Putamen (tissue), 1 donor: Measurements from ENCODE around the gene CLTB.
A peak's percentile ranks its signal among the peaks of the same experiment; 100 is the strongest.

Experiments
- DNase-seq: peaks from one replicate; pipeline ENCODE4 v3.0.0-alpha.2; 2016; ENCODE audit warnings: low spot score

The CLTB gene

GRCh38 chr5:176401281-176402205 is 14.8 kb downstream of the CLTB start:
- no peak for DNase-seq

- DNase-seq = no peak
These were observed 15.8 kb downstream of the CLTB start for GRCh38 chr5:176400382-176401156.

- no peak for DNase-seq
These were observed 18.5 kb downstream of the CLTB start for GRCh38 chr5:176397736-176398420.

DNA sequence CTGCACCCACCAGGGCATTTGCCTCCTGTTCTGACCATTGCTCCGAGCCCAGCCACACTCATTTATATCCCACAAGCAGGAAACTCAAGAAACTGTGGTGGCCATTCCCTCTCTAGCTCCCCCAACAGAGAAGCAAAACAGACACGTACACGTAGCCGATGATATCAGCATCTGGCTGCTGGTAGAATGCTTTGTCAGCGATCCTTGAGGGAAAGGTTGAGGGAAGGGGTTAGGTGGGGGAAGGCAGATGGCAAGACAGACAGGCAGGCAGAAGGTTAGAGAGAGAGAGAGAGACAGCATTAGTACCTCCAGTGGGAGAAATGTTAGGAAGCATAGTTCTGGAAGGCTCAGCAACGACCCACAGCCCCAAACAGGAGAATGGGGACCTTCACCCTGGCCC is 20.0 kb downstream of the CLTB start:
- no peak for DNase-seq

- DNase-seq = no peak
These were observed 21.3 kb downstream of the CLTB start for GRCh38 chr5:176394881-176395675.

DNA sequence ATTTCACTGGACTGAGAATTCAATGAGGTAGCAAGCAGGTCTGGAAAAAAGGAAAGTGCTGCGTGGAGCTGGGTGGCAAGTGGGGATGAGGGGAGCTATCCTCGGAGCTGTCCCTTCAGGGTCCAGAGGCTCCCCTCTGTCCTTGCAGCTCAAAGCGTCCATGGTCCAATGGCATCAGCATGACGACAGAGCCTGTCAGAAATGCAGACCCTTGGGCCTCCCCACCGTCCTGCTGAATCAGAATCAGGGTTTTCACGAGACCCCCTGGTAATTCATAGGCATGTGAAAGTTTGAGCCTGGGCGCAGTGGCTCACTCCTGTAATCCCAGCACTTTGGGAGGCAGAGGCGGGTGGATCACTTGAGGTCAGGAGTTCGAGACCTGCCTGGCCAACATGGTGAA is 22.2 kb downstream of the CLTB start:
- no peak for DNase-seq

- no peak for DNase-seq
These were observed 23.8 kb downstream of the CLTB start for GRCh38 chr5:176392526-176392925.

DNA sequence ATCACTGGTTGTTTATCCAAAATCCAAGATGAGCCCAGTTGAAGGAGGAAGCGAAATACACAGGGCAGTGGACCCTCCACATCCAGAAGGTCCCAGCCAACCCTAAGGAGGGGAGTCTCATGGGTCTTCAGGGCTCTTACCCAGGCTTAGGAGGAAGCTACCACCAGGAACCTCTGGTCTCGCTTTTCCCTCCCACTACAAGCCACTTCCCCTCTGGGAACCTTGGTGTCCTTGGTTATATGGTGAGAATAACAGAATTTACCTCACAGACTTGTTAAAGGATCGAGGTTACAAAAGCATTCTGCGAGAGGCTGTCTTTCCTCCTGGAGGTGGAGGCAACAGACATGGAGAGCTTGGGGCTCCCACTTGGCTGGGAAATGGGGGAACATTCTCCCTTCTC is 24.3 kb downstream of the CLTB start:
- DNase-seq = no peak

DNA sequence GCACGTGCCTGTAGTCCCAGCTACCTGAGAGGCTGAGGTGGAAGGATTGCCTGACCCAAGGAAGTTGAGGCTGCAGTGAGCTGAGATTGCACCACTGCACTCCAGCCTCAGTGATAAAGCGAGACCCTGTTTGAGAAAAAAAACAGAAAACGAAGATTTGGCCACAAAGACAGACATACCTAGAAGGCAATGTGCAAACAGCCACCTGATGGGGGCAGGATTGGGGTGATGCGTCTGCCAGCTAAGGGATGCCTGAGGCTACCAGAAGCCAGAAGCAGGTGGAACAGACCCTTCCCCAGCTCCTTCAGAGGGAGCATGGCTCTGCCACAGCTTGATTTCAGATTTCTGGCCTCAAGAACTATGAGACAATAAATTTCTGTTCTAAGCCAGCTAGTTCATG is 24.9 kb downstream of the CLTB start:
- no peak for DNase-seq

DNA sequence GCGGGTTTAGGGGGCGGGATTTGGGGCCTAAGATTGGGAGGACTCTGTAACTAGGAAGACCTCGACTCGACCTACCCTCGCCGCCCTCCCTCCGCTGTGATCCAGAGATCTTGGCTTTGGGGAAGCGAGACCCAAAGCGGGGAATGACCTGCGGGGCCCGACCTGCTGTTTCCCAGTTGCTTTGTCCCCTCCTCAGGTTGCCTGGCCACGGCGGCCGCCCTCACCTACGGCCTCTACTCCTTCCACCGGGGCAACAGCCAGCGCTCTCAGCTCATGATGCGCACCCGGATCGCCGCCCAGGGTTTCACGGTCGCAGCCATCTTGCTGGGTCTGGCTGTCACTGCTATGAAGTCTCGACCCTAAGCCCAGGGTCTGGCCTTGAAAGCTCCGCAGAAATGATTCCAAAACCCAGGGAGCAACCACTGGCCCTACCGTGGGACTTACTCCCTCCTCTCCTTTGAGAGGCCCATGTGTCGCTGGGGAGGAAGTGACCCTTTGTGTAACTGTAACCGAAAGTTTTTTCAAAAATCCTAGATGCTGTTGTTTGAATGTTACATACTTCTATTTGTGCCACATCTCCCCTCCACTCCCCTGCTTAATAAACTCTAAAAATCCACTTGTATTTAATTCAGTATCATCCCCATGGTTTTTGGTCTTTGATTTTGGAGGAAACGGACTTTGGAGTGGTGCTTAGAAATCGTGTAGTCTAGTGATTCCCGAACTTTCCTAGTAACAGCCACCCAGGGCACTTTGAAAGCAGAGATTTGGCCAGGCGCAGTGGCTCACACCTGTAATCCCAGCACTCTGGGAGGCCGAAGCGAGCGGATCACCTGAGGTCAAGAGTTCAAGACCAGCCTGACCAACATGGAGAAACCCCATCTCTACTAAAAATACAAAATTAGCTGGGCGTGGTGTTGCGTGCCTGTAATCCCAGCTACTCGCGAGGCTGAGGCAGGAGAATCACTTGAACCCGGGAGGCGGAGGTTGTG is 26.9 kb downstream of the CLTB start:
- no peak for DNase-seq

DNA sequence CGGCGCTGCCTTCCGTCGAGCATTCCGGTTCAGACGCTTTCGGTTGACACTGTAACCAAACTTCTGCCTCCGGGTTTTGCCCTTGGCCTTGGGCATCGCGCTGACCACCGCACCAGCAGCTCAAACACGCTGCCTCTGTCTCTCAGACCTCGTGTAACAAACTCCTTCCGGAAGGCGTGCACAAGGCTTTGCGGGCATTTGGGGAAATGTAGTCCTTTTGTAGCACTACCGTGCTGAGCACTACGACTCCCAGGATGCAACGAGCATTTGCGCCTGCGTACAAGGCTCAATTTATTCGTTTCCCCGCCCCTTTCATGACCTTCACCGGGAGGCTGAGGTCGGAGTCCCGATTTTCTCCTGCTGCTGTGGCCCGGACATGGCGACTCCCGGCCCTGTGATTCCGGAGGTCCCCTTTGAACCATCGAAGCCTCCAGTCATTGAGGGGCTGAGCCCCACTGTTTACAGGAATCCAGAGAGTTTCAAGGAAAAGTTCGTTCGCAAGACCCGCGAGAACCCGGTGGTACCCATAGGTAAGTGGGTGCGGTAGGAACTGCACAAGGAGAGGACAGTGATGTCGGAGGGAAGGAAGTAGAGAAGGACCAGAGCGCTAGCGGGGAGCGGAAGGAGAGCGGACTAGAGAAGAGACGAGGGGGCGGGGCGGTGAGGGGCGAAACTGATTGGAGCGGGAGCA is 27.8 kb downstream of the CLTB start, which contains the start of the genes HIGD2A and NOP16:
TSS of gene HIGD2A (plus strand) at position 308 of the 691 bp plus-strand sequence. CDS start at position 377, 69 bp downstream.
TSS of gene NOP16 (minus strand) at position 155 of the 691 bp plus-strand sequence. CDS start at position 96, 59 bp downstream.
- peak; percentile 99 for DNase-seq

- DNase-seq = no peak
These were observed 28.3 kb downstream of the CLTB start for GRCh38 chr5:176388003-176388443.

- no peak for DNase-seq
These were observed 28.9 kb downstream of the CLTB start for GRCh38 chr5:176387384-176387925.

DNA sequence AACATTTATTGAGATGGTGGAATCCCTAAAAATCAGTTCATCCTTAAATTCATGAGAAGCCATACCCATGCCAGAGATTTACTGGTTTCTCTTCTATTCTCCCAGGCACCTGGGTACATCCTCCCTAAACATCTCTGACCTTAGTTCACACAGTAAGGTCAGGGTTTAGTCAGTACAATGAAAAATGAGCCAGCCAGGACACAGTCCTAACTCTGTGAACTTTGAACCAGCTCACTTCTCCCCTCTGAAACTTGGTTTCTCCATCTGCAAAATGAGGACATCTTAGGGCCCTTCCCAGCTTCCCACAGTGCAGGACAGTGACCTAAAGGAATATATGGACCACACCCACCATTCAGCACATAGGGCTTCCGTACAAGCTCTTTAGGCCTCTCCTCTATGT is 29.8 kb downstream of the CLTB start:
- no peak for DNase-seq

DNA sequence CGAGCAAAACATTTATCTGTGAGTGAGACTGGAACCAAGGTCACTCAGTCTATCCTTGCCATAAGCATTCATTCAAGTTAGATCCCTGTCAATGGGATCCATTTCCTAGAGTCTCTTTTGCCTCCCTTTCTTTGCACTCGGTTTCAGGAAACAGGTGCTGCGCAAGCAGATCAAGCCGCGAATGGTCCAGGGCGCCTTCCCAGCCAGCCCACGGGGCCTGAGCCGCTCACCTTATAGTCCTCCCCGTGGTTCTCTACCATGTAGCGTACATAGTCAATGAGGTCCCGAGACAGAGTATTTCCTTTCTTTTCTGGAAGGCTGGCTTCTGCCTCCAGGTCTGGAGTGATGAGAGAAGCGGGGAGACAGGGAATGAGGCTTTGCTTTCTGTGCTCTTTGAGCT is 31.3 kb downstream of the CLTB start:
- DNase-seq = no peak

DNA sequence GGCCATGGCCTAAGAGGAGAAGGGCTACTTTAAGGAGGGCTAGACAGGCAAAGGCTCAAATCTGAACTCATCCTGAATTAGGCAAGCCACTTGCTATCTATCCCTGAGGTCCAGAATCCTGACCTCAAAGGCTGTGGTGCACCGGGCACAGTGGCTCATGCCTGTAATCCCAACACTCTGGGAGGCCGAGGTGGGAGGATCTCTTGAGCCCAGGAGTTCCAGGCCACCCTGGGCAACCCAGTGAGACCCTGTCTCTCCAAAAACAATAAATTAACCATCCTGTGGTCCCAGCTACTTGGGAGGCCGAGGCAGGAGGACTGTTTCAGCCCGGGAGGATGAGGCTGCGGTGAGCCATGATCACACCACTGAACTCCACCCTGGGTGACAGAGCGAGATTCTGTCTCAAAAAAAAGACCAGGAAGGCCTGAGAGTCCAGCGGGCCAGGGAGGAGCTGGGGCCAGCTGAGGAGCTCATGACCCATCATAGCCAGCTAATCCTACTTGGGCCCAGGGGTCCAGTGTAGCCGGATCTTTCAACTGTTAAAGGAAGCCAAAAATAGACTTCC is 31.9 kb downstream of the CLTB start:
- DNase-seq = no peak

GRCh38 chr5:176383961-176384360 is 32.4 kb downstream of the CLTB start:
- no peak for DNase-seq

DNA sequence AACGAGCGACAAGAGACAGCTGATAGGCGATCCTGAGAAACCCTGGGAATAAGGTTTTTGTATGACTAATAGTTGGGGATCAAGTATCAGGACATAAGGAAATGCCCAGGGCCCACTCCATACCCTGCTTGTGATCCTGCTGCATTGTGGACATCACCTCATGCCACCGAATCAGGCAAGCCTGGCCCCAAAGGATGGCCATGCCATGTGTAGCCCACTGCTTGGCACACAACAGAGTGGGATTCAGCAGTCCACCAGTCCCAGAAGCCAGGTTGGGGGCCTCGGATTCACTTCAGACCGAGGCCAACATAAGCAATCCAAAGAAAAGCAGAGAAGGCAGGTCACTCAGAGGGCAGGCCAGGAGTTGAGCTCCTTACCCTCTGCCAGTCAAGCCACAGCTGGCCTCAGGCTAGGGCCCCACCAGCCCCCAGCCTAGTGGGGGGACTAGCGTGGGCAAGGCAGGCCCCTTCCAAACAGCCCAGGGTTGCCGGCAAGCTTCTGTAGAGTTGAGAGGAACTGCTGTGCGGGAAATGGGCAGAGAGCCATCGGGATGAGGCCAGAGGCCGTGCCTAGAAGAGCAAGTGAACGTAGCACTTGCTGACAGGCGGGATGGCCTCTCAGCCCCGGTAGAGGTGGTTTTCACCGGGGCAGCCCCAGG is 33.0 kb downstream of the CLTB start:
- DNase-seq = no peak
